Keratinocyte (primary cell): ENCODE measurements around the gene PLXNA1. TPM values are rescaled to one million over a fixed set of nuclear protein-coding genes. Genes with fewer than 3 reads are reported as not detected.

ENCODE experiments used
- DNase-seq: peaks from one replicate; pipeline ENCODE4 v3.0.0-alpha.2; 2011; ENCODE audit warnings: low read depth, missing footprints, low spot score
- FAIRE-seq: peaks from 2 replicates; lab custom pipeline; 2011; peaks lifted over from hg19 to GRCh38; lab: Jason Lieb, UNC
- H2AFZ ChIP-seq: 2 replicates; pipeline ENCODE4 v1.6.0; 2012; ENCODE audit warnings: low read length, control low read depth, inconsistent platforms; ENCODE audit not compliant: control insufficient read depth
- H3K27ac ChIP-seq: 2 replicates; pipeline ENCODE4 v1.5.1; 2011; ENCODE audit warnings: low read length; ENCODE audit not compliant: control insufficient read depth, insufficient read depth
- H3K27me3 ChIP-seq: 3 replicates; pipeline ENCODE4 v1.6.0; 2011; ENCODE audit warnings: low read length; ENCODE audit not compliant: control insufficient read depth, insufficient read depth; ENCODE audit errors: extremely low read depth
- H3K36me3 ChIP-seq, 2 experiments: 2 replicates in 1 of 2; 3 replicates in 1 of 2; pipeline ENCODE4 v1.5.1; 2011; ENCODE audit warnings: low read length in 2 of 2, mild to moderate bottlenecking in 1 of 2; ENCODE audit not compliant: control insufficient read depth in 2 of 2, insufficient read depth in 2 of 2; ENCODE audit errors: extremely low read depth in 1 of 2
- H3K4me1 ChIP-seq: 3 replicates; pipeline ENCODE4 v1.5.1; 2011; ENCODE audit warnings: low read length; ENCODE audit not compliant: control insufficient read depth, insufficient read depth; ENCODE audit errors: extremely low read depth
- H3K4me2 ChIP-seq: 3 replicates; pipeline ENCODE4 v1.6.0; 2011; ENCODE audit warnings: low read depth, low read length; ENCODE audit not compliant: control insufficient read depth, insufficient read depth; ENCODE audit errors: extremely low read depth
- H3K4me3 ChIP-seq, 3 experiments: fragments of 200-600 bp in 1 of 3; sonication (generic) in 1 of 3; 2 replicates in 2 of 3; 3 replicates in 1 of 3; pipeline ENCODE4 v1.5.1; 2011 to 2016; ENCODE audit warnings: low read length in 3 of 3, mild to moderate bottlenecking in 3 of 3, control low read depth in 2 of 3, inconsistent platforms in 1 of 3, low read depth in 1 of 3, mixed read lengths in 1 of 3, mixed run types in 1 of 3, moderate library complexity in 1 of 3; ENCODE audit not compliant: control insufficient read depth in 2 of 3, insufficient read depth in 2 of 3; ENCODE audit errors: extremely low read depth in 1 of 3
- H3K79me2 ChIP-seq: 2 replicates; pipeline ENCODE4 v1.6.0; 2012; ENCODE audit warnings: low read length; ENCODE audit not compliant: control insufficient read depth, insufficient read depth
- H3K9ac ChIP-seq: 3 replicates; pipeline ENCODE4 v1.6.0; 2011; ENCODE audit warnings: low read length; ENCODE audit not compliant: control insufficient read depth, insufficient read depth; ENCODE audit errors: extremely low read depth
- H3K9me1 ChIP-seq: 3 replicates; pipeline ENCODE4 v1.6.0; 2011; ENCODE audit warnings: low read length; ENCODE audit not compliant: control insufficient read depth, insufficient read depth; ENCODE audit errors: extremely low read depth
- H3K9me3 ChIP-seq: 2 replicates; pipeline ENCODE4 v1.5.1; 2012; ENCODE audit warnings: low read depth, low read length; ENCODE audit not compliant: control insufficient read depth
- H4K20me1 ChIP-seq: 3 replicates; pipeline ENCODE4 v1.6.0; 2011; ENCODE audit warnings: low read length; ENCODE audit not compliant: control insufficient read depth, insufficient read depth; ENCODE audit errors: extremely low read depth
- EZH2 ChIP-seq: IDR thresholded peaks from one replicate; pipeline ENCODE4 v1.6.1; 2012; ENCODE audit warnings: inconsistent platforms, mild to moderate bottlenecking, low read length, moderate library complexity
- dilution Hi-C: fragments of 300-500 bp; cut with MboI; formaldehyde crosslinking; loops from one replicate; pipeline ENCODE4 v1.7.0; 2020; ENCODE audit warnings: low sequenced_read_pairs; ENCODE audit not compliant: extremely low pct_ligation_motif_present
- polyA plus RNA-seq, 5 experiments: library from polyadenylated mRNA; depleted of rRNA in 3 of 5; stranded (reverse) in 3 of 5; stranded (forward) in 1 of 5; unstranded in 1 of 5; fragments of >200 nt; gene quantifications; 1 replicate in 1 of 5; 2 replicates in 3 of 5; 3 replicates in 1 of 5; pipeline versions ENCODE4 v1.2.1 to v1.2.3, GENCODE V29; 2011 to 2012; ENCODE audit warnings: missing spikeins in 2 of 5, low read depth in 1 of 5, low replicate concordance in 1 of 5
- TF ChIP-seq, protein P1 (sequence below), 3 experiments: IDR thresholded peaks in 1 of 3; conservative IDR thresholded peaks in 1 of 3; optimal IDR thresholded peaks in 1 of 3; 2 replicates in 2 of 3; 3 replicates in 1 of 3; pipeline versions ENCODE3 to v1.5.1; 2011; ENCODE audit warnings: low read length in 3 of 3, mild to moderate bottlenecking in 3 of 3, moderate library complexity in 2 of 3, control low read depth in 1 of 3, inconsistent platforms in 1 of 3; ENCODE audit not compliant: insufficient read depth in 2 of 3; ENCODE audit errors: extremely low read depth in 1 of 3

PLXNA1 gene
- polyA plus RNA-seq, 1 donor (not counting 4 experiments of a cell fraction or from before 2014, with no cell fraction given): 38.4 TPM

DNA sequence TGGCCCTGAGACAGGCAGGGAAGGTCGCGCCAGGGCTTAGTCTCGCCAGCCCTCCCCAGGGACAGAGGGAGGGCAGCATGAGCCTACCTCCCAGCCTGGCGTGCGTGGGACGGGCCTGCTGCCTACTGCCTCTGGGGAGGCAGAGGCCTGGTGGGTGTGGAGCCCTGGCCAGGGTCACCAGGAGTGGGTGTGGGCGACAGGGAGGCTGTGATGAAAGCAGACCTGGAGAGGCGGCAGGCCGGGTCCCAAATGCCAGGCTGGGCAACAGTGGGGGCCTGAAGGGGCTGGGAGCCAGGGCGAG, 33.1 kb downstream of the PLXNA1 start:
- TF ChIP-seq EZH2: no peak
- TF ChIP-seq, protein P1, sequence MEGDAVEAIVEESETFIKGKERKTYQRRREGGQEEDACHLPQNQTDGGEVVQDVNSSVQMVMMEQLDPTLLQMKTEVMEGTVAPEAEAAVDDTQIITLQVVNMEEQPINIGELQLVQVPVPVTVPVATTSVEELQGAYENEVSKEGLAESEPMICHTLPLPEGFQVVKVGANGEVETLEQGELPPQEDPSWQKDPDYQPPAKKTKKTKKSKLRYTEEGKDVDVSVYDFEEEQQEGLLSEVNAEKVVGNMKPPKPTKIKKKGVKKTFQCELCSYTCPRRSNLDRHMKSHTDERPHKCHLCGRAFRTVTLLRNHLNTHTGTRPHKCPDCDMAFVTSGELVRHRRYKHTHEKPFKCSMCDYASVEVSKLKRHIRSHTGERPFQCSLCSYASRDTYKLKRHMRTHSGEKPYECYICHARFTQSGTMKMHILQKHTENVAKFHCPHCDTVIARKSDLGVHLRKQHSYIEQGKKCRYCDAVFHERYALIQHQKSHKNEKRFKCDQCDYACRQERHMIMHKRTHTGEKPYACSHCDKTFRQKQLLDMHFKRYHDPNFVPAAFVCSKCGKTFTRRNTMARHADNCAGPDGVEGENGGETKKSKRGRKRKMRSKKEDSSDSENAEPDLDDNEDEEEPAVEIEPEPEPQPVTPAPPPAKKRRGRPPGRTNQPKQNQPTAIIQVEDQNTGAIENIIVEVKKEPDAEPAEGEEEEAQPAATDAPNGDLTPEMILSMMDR (optimal IDR thresholded peaks at IDR 0.05 in 1 of 3, IDR thresholded peaks at IDR 0.05 in 1 of 3, conservative IDR thresholded peaks at IDR 0.05 in 1 of 3; ENCODE audit: extremely low read depth in 1 of 3, insufficient read depth in 2 of 3, low read length in 3 of 3): no peak
- peaks cover 41 to 53% of the 10 kb centered on the region in 2 experiments for H3K36me3 ChIP-seq
- peaks cover 14% of the 10 kb centered on the region for H3K4me1 ChIP-seq
- no peak overlapping the region for H3K9ac ChIP-seq
- dilution Hi-C loops: no loop called here
- no peaks in the 10 kb centered on the region for H3K27me3 ChIP-seq
- DNase-seq: no peak
- H3K79me2 ChIP-seq: peaks cover 2% of the 10 kb centered on the region
- peaks cover 11% of the 10 kb centered on the region for H4K20me1 ChIP-seq
- H3K27ac ChIP-seq: no peak overlapping the region
- no peak overlapping the region for H2AFZ ChIP-seq
- no peak overlapping the region for H3K4me3 ChIP-seq
- no peaks in the 10 kb centered on the region for H3K9me3 ChIP-seq
- no peak overlapping the region for H3K4me2 ChIP-seq
- no peak for FAIRE-seq
- H3K9me1 ChIP-seq: peaks cover 2% of the 10 kb centered on the region

DNA sequence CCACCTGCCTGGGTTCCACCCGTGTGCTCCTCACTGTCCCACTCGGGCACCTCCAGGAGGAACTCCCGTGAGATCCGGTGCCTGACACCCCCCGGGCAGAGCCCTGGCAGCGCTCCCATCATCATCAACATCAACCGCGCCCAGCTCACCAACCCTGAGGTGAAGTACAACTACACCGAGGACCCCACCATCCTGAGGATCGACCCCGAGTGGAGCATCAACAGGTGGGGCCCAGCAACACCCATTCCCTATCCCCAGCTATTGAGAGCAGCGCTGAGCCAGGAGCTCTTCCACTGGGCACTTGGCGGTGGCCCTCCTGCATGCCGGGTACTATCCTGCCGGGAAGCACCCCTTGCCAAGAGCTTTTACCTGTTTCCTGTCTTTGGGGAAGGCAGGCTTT, 33.5 kb downstream of the PLXNA1 start:
- H3K9me1 ChIP-seq: peaks cover 2% of the 10 kb centered on the region
- TF ChIP-seq EZH2: no peak
- TF ChIP-seq, protein P1 (optimal IDR thresholded peaks at IDR 0.05 in 1 of 3, IDR thresholded peaks at IDR 0.05 in 1 of 3, conservative IDR thresholded peaks at IDR 0.05 in 1 of 3; ENCODE audit: extremely low read depth in 1 of 3, insufficient read depth in 2 of 3, low read length in 3 of 3): no peak
- no peak for FAIRE-seq
- H2AFZ ChIP-seq: no peak overlapping the region
- peaks cover 4% of the 10 kb centered on the region for H3K79me2 ChIP-seq
- H3K9me3 ChIP-seq: no peaks in the 10 kb centered on the region
- no peak overlapping the region for H3K27ac ChIP-seq
- no peak overlapping the region for H3K9ac ChIP-seq
- H3K4me3 ChIP-seq: no peak overlapping the region
- H3K4me1 ChIP-seq: peaks cover 14% of the 10 kb centered on the region
- H3K4me2 ChIP-seq: no peak overlapping the region
- peaks cover 45 to 53% of the 10 kb centered on the region in 2 experiments for H3K36me3 ChIP-seq
- DNase-seq: no peak
- H4K20me1 ChIP-seq: peaks cover 11% of the 10 kb centered on the region
- dilution Hi-C loops: no loop called here
- no peaks in the 10 kb centered on the region for H3K27me3 ChIP-seq
